Measurements from ENCODE around the gene PADI6.

Gene PADI6

DNA sequence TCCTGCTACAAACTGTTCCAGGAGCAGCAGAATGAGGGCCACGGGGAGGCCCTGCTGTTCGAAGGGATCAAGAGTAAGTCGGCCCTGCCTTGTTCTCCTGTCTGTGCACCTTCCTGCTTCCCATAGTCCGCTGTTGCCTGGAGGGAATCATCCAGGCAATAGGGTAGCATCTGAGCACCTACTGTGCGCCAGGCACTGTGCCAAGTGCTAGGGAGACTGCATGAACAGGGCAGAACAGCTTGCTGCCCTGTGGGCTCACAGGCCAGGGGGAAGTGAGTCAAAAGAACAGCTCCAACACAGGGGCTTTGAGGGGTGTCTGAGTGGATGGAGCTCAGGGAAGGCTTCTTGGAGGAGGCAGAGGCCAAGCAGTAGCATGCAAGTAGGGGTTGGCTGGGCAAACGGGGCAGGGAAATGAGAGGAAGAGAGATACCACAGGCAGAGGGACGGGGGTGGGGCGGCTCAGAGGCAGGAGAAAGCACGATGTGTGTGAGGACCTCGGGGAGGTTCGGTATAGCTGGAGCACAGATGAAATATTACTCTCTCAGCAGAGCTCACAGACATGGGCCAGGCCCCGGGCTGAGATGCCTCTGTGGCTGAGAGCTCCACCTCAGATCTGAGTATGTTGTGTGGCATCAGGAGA, 15.5 kb upstream of the PADI6 start:
- DNase-seq (ENCODE audit: insufficient read length, low spot score) (no peak), FAIRE-seq (no peak)
- TF ChIP-seq, protein P1, sequence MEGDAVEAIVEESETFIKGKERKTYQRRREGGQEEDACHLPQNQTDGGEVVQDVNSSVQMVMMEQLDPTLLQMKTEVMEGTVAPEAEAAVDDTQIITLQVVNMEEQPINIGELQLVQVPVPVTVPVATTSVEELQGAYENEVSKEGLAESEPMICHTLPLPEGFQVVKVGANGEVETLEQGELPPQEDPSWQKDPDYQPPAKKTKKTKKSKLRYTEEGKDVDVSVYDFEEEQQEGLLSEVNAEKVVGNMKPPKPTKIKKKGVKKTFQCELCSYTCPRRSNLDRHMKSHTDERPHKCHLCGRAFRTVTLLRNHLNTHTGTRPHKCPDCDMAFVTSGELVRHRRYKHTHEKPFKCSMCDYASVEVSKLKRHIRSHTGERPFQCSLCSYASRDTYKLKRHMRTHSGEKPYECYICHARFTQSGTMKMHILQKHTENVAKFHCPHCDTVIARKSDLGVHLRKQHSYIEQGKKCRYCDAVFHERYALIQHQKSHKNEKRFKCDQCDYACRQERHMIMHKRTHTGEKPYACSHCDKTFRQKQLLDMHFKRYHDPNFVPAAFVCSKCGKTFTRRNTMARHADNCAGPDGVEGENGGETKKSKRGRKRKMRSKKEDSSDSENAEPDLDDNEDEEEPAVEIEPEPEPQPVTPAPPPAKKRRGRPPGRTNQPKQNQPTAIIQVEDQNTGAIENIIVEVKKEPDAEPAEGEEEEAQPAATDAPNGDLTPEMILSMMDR (IDR thresholded peaks at IDR 0.05; ENCODE audit: insufficient read depth, missing control alignments), result no peak

DNA sequence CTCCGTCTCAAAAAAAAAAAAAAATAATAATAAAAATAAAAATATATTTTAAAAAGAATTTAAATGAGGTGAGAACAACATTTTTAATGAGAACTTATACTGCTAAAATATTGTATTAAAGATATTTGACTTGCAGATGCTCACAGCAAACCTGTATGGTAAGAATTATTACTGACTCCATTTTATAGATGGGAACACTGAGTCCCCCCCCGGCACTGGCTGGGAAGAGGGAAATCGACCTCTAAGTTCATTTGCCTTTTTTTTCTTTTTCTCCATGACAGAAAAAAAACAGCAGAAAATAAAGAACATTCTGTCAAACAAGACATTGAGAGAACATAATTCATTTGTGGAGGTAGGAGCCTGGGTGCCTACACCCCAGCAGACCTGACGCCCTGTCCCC, 13.4 kb upstream of the PADI6 start:
- no peak for FAIRE-seq
- DNase-seq (ENCODE audit: insufficient read length, low spot score), result no peak
- TF ChIP-seq, protein P1 (IDR thresholded peaks at IDR 0.05; ENCODE audit: insufficient read depth, missing control alignments), result no peak

DNA sequence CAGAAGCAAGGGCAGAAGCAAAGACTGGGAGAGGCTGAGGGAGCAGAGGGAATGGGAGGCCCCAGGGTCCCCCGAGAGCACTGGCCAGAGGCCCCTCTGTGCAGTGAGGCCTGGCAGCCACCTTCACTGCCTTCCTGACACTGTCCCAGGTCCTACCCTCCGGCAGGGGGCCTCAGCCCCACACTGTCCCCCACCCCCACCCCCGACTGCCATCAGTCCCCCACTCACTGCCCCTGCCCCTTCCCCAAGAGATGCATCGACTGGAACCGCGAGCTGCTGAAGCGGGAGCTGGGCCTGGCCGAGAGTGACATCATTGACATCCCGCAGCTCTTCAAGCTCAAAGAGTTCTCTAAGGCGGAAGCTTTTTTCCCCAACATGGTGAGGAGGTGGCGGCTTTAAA, 13.0 kb upstream of the PADI6 start:
- FAIRE-seq, result no peak
- DNase-seq (ENCODE audit: insufficient read length, low spot score), result no peak

DNA sequence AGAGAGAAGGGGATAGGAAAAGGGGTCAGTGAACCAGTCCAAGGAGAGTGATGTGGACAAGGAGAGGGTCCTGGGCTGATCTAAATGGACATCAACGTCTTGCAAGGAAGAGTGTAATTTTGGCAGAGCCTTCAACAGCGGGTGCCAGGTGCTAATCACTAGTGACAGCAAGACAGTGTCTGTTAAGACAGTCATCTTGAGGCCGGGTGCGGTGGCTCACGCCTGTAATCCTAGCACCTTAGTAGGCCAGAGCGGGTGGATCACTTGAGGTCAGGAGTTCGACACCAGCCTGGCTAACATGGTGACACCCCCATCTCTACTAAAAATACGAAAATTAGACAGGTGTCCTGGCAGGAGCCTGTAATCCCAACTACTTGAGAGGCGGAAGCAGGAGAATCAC, 12.2 kb upstream of the PADI6 start:
- TF ChIP-seq, protein P1 (IDR thresholded peaks at IDR 0.05; ENCODE audit: insufficient read depth, missing control alignments), result no peak
- no peak for FAIRE-seq
- DNase-seq (ENCODE audit: insufficient read length, low spot score), result no peak

More for the DNA sequence above, 13.0 kb upstream of the PADI6 start:
- TF ChIP-seq, protein P1 (IDR thresholded peaks at IDR 0.05; ENCODE audit: insufficient read depth, missing control alignments), result no peak

DNA sequence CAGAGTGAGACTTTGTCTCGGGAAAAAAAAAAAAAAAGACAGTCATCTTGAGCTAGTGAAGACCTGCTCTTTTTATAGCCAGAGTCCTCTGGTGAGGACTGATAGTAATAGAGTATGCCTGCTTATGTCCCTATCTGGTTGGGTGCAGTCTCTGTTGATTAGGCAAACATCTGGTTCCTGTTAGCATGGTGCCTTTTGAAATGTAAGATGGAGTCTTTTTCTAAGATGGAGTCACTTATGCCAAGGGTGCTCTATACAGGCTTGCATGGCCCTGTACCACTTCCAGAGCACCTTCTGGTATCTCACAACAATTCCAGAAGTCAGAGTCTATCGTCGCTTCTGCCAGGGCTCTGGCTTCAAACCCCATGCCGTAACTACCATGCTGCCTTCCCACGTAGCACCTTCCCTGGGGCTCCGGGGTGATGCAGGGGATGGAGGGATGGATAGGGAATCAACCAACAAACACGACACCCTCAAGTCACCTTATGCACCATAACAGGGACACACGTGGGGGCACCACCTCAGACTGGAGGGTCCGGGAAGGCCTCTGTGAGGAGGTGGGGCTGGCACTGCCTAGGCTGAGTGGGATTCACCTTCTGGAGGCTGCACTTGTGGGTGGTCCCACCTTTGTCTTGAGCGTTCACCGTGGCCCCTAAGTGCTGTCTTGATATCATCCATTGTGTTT, 11.6 kb upstream of the PADI6 start:
- TF ChIP-seq, protein P1 (IDR thresholded peaks at IDR 0.05; ENCODE audit: insufficient read depth, missing control alignments), result no peak
- no peak for DNase-seq (ENCODE audit: insufficient read length, low spot score)
- no peak for FAIRE-seq

DNA sequence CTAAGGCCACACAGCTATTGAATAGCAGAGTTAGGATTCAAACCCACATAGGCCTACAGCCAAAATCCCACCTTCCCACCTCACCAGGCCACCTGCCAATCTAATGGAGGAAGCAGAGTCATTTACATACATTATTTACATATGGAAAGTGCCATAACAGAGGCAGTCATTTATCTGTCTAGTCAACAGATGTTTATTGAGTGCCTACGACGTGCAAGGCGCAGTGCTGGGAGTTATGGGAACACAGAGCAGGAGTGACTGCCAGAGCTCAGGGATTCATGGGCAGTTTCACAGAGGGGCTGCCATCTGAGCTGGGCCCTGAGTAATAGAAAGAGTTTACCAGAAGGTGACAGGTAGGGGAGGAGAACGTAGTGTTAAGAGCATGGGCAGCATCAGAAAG, 10.3 kb upstream of the PADI6 start:
- DNase-seq (ENCODE audit: insufficient read length, low spot score) (no peak), FAIRE-seq (no peak)
- TF ChIP-seq, protein P1 (IDR thresholded peaks at IDR 0.05; ENCODE audit: insufficient read depth, missing control alignments), result no peak

DNA sequence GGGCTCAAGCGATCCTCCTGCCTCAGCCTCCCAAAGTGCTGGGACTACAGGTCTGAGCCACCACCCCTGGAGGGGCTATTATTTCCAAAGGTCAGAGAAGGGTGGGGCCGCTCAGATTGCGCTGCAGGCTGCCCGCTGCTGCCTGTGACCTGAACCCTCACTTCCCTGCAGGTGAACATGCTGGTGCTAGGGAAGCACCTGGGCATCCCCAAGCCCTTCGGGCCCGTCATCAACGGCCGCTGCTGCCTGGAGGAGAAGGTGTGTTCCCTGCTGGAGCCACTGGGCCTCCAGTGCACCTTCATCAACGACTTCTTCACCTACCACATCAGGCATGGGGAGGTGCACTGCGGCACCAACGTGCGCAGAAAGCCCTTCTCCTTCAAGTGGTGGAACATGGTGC, 8.6 kb upstream of the PADI6 start:
- DNase-seq (ENCODE audit: insufficient read length, low spot score) (no peak), FAIRE-seq (no peak)
- TF ChIP-seq, protein P1 (IDR thresholded peaks at IDR 0.05; ENCODE audit: insufficient read depth, missing control alignments), result no peak

Measured in D721Med (cell line).